T-helper 22 cell (primary cell): ENCODE data around the gene DMAC2L.

Experiments
- DNase-seq: peaks from one replicate; pipeline ENCODE4 v3.0.0-alpha.2; 2020; ENCODE audit warnings: low read depth

DMAC2L gene

GRCh38 chr14:50331596-50331995 lies 19.5 kb downstream of the DMAC2L start:
- DNase-seq, result no peak

- DNase-seq, result no peak
These were observed 20.9 kb downstream of the DMAC2L start for GRCh38 chr14:50333014-50333509.

GRCh38 chr14:50334211-50334610 lies 22.1 kb downstream of the DMAC2L start:
- DNase-seq, result no peak

- DNase-seq, result no peak
These were observed 23.3 kb downstream of the DMAC2L start for GRCh38 chr14:50335389-50335788.

GRCh38 chr14:50335989-50336824 lies 24.1 kb downstream of the DMAC2L start:
- DNase-seq, result no peak

GRCh38 chr14:50338587-50338986 lies 26.5 kb downstream of the DMAC2L start:
- no peak for DNase-seq

- DNase-seq, result no peak
These were observed 27.2 kb downstream of the DMAC2L start for GRCh38 chr14:50339178-50339804.

- DNase-seq, result no peak
These were observed 27.9 kb downstream of the DMAC2L start for GRCh38 chr14:50340045-50340444.

- DNase-seq, result no peak
These were observed 28.8 kb downstream of the DMAC2L start for GRCh38 chr14:50340963-50341362.

GRCh38 chr14:50342221-50343078 lies 30.3 kb downstream of the DMAC2L start:
- no peak for DNase-seq

GRCh38 chr14:50343434-50343833 lies 31.3 kb downstream of the DMAC2L start:
- no peak for DNase-seq

- peak; percentile 25 for DNase-seq
These were observed 32.1 kb downstream of the DMAC2L start for GRCh38 chr14:50344116-50344775.

GRCh38 chr14:50344876-50345563 lies 32.9 kb downstream of the DMAC2L start:
- no peak for DNase-seq

- no peak for DNase-seq
These were observed 33.8 kb downstream of the DMAC2L start for GRCh38 chr14:50345846-50346422.

GRCh38 chr14:50347521-50347920 lies 35.4 kb downstream of the DMAC2L start:
- DNase-seq, result no peak

- no peak for DNase-seq
These were observed 36.8 kb downstream of the DMAC2L start for GRCh38 chr14:50348933-50349332.

GRCh38 chr14:50350975-50351374 lies 38.9 kb downstream of the DMAC2L start:
- DNase-seq, result no peak

GRCh38 chr14:50352584-50352983 lies 40.5 kb downstream of the DMAC2L start:
- DNase-seq, result no peak

- no peak for DNase-seq
These were observed 41.0 kb downstream of the DMAC2L start for GRCh38 chr14:50353126-50353525.

- DNase-seq, result no peak
These were observed 42.4 kb downstream of the DMAC2L start for GRCh38 chr14:50354527-50354926.

GRCh38 chr14:50355692-50356091 lies 43.6 kb downstream of the DMAC2L start:
- no peak for DNase-seq
